GM04503 (cell line): Measurements from ENCODE around the gene MICB.
"Not testable (repeated sequence)": the region's sequence is repeated elsewhere in the genome, so short reads cannot be mapped to it uniquely, and the experiment has no call there.

ENCODE experiments used
- DNase-seq: peaks from one replicate; pipeline ENCODE4 v3.0.0-alpha.2; 2012; ENCODE audit warnings: low read depth

Gene MICB

GRCh38 chr6:31474871-31475286 is 23.1 kb upstream of the MICB start:
- no peak for DNase-seq

- no peak for DNase-seq
Observed at GRCh38 chr6:31476515-31477139, 21.3 kb upstream of the MICB start.

GRCh38 chr6:31477521-31477920 is 20.4 kb upstream of the MICB start:
- DNase-seq, result no peak

- no peak for DNase-seq
Observed at GRCh38 chr6:31478186-31478950, 19.6 kb upstream of the MICB start.

GRCh38 chr6:31479151-31479932 is 18.6 kb upstream of the MICB start:
- DNase-seq, result no peak

GRCh38 chr6:31479933-31480535 is 17.9 kb upstream of the MICB start:
- no peak for DNase-seq

GRCh38 chr6:31480574-31480973 is 17.4 kb upstream of the MICB start:
- DNase-seq, result no peak

- no peak for DNase-seq
Observed at GRCh38 chr6:31483392-31483791, 14.6 kb upstream of the MICB start.

- no peak for DNase-seq
Observed at GRCh38 chr6:31485055-31485454, 12.9 kb upstream of the MICB start.

GRCh38 chr6:31486065-31486837 is 11.7 kb upstream of the MICB start:
- DNase-seq, result not testable (repeated sequence)

- not testable (repeated sequence) for DNase-seq
Observed at GRCh38 chr6:31487674-31488073, 10.3 kb upstream of the MICB start.

GRCh38 chr6:31489086-31489485 is 8.9 kb upstream of the MICB start:
- DNase-seq, result no peak

GRCh38 chr6:31490115-31490873 is 7.7 kb upstream of the MICB start:
- DNase-seq, result no peak

GRCh38 chr6:31493550-31493874 is 4.4 kb upstream of the MICB start:
- not testable (repeated sequence) for DNase-seq

- no peak for DNase-seq
Observed at GRCh38 chr6:31493875-31494694, 3.9 kb upstream of the MICB start.

- DNase-seq, result no peak
Observed at GRCh38 chr6:31495580-31495979, 2.4 kb upstream of the MICB start.

GRCh38 chr6:31496826-31497225 is 1.1 kb upstream of the MICB start:
- DNase-seq, result not testable (repeated sequence)

GRCh38 chr6:31498748-31499147 is 803 bp downstream of the MICB start:
- DNase-seq, result no peak

GRCh38 chr6:31499648-31500047 is 1.7 kb downstream of the MICB start:
- not testable (repeated sequence) for DNase-seq

- no peak for DNase-seq
Observed at GRCh38 chr6:31502586-31502985, 4.6 kb downstream of the MICB start.
